ENCODE results near the gene SIRT2.

Gene SIRT2

DNA sequence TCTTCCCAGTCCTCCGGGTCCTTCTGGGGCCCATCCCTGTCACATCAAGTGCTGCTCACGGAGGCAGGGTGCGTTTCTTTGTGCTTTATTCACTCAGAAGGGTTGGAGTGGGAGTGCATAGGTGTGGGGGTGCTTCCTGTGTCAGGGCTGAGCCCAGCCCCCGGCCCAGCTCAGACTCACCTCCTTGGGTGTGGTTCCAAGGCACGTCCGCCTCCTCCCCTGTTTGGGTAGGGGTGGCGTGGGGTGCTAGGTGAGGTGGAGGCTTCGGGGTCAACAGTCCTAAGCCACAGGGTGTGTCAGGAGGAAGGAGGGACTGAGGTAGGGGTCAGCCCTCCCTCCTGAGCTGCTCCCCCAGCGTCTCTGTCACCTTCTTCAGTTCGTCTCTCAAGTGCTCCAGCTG, 9.5 kb upstream of the SIRT2 start:
- TF ChIP-seq POLR2A (IDR thresholded peaks at IDR 0.05; ENCODE audit: extremely low read depth, insufficient read length) (no peak), MYC (IDR thresholded peaks at IDR 0.05; ENCODE audit: low read depth, low read length) (no peak)
- TF ChIP-seq, protein P1, sequence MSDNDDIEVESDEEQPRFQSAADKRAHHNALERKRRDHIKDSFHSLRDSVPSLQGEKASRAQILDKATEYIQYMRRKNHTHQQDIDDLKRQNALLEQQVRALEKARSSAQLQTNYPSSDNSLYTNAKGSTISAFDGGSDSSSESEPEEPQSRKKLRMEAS (IDR thresholded peaks at IDR 0.05; ENCODE audit: low read depth, low read length) = no peak
- TF ChIP-seq, protein P2, sequence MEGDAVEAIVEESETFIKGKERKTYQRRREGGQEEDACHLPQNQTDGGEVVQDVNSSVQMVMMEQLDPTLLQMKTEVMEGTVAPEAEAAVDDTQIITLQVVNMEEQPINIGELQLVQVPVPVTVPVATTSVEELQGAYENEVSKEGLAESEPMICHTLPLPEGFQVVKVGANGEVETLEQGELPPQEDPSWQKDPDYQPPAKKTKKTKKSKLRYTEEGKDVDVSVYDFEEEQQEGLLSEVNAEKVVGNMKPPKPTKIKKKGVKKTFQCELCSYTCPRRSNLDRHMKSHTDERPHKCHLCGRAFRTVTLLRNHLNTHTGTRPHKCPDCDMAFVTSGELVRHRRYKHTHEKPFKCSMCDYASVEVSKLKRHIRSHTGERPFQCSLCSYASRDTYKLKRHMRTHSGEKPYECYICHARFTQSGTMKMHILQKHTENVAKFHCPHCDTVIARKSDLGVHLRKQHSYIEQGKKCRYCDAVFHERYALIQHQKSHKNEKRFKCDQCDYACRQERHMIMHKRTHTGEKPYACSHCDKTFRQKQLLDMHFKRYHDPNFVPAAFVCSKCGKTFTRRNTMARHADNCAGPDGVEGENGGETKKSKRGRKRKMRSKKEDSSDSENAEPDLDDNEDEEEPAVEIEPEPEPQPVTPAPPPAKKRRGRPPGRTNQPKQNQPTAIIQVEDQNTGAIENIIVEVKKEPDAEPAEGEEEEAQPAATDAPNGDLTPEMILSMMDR (IDR thresholded peaks at IDR 0.05; ENCODE audit: low read depth, low read length) = no peak
- no peak overlapping the region for H3K4me3 ChIP-seq (ENCODE audit: low read depth, low read length)
- no peak for DNase-seq (ENCODE audit: low read depth)

DNA sequence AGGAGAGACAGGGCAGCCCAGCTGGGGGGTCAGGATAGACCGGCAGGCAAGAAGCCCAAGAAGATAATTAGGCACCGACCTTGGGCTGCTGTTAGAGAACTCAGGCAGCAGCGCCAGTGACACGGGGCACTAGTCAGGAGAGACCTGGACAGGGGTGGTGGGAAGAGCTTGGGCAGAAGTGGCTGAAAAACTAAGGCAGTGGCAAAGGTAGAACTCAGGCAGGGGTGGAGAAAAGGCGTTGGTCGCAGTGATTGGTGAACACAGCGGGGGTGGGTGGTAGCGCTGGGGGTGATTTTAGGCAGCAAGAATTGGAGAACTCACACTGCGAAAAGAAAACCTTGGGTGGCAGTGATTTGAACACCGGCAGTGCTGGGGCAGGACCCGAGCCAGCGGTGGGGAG, 8.3 kb upstream of the SIRT2 start:
- TF ChIP-seq POLR2A (IDR thresholded peaks at IDR 0.05; ENCODE audit: extremely low read depth, insufficient read length) = no peak
- no peak for TF ChIP-seq MYC (IDR thresholded peaks at IDR 0.05; ENCODE audit: low read depth, low read length)
- H3K4me3 ChIP-seq (ENCODE audit: low read depth, low read length) = no peak overlapping the region
- no peak for DNase-seq (ENCODE audit: low read depth)

DNA sequence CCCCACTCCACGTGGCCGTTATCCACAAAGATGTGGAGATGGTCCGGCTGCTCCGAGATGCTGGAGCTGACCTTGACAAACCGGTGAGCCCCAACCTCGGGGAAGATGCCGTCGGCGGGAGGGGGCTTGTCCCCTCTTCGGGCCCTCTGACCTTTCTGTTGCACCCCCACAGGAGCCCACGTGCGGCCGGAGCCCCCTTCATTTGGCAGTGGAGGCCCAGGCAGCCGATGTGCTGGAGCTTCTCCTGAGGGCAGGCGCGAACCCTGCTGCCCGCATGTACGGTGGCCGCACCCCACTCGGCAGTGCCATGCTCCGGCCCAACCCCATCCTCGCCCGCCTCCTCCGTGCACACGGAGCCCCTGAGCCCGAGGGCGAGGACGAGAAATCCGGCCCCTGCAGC, 7.8 kb upstream of the SIRT2 start:
- TF ChIP-seq, protein P1 (IDR thresholded peaks at IDR 0.05; ENCODE audit: low read depth, low read length) = no peak
- TF ChIP-seq MYC (IDR thresholded peaks at IDR 0.05; ENCODE audit: low read depth, low read length) (no peak), POLR2A (IDR thresholded peaks at IDR 0.05; ENCODE audit: extremely low read depth, insufficient read length) (no peak)
- TF ChIP-seq, protein P2 (IDR thresholded peaks at IDR 0.05; ENCODE audit: low read depth, low read length) = no peak

DNA sequence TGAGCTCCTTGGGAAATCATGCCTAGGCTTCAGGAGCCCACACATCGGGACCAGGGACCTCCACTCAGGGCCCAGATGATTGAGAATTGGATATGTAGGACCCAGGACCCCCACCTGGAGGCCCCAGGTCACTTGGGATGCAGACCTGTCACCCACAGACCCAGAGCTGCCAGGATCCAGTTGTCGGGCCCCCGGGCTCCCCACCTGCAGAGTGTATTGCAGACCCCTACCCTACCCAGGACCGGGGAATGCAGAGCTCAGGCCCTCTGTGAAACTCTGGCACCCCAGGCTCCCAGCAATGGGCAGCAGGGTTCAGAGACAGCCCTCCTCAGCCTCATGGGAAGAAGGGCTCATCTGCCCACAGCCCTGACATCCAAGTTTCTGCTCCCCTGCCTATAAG, 6.2 kb upstream of the SIRT2 start:
- no peak for DNase-seq (ENCODE audit: low read depth)
- no peak overlapping the region for H3K4me3 ChIP-seq (ENCODE audit: low read depth, low read length)
- TF ChIP-seq, protein P1 (IDR thresholded peaks at IDR 0.05; ENCODE audit: low read depth, low read length) = no peak
- no peak for TF ChIP-seq MYC (IDR thresholded peaks at IDR 0.05; ENCODE audit: low read depth, low read length)
- no peak for TF ChIP-seq POLR2A (IDR thresholded peaks at IDR 0.05; ENCODE audit: extremely low read depth, insufficient read length)
- TF ChIP-seq, protein P2 (IDR thresholded peaks at IDR 0.05; ENCODE audit: low read depth, low read length) = no peak

More for the DNA sequence above, 7.8 kb upstream of the SIRT2 start:
- DNase-seq (ENCODE audit: low read depth) = no peak
- no peak overlapping the region for H3K4me3 ChIP-seq (ENCODE audit: low read depth, low read length)

DNA sequence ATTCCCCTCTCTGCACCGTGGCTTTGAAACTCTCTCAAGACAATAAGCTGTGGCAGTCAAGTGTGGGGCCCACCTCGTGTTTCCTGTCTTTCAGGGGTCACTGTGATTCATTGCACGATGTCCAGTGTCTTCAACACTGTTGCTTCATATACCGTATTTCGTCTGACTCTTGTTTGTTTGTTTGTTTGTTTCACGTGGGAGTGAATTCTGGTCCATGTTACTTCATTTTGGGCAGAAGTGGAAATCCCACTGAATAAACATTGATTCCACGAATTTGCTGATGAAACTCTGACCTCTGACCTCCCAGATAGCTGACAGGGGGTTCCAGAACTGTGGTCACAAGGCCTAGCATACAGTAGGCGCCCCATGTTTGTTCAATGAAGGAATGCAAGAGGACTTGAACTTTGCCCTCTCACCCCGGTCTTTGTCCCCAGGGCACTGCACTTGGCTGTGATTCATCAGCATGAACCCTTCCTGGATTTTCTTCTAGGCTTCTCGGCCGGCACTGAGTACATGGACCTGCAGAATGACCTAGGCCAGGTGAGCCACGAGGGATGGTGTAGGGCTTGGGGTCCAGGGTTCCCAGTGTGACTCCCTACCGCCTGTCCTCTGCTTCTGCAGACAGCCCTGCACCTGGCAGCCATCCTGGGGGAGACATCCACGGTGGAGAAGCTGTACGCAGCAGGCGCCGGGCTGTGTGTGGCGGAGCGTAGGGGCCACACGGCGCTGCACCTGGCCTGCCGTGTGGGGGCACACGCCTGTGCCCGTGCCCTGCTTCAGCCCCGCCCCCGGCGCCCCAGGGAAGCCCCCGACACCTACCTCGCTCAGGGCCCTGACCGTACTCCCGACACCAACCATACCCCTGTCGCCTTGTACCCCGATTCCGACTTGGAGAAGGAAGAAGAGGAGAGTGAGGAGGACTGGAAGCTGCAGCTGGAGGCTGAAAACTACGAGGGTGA, 5.4 kb upstream of the SIRT2 start:
- TF ChIP-seq POLR2A (IDR thresholded peaks at IDR 0.05; ENCODE audit: extremely low read depth, insufficient read length) (no peak), MYC (IDR thresholded peaks at IDR 0.05; ENCODE audit: low read depth, low read length) (no peak)
- TF ChIP-seq, protein P2 (IDR thresholded peaks at IDR 0.05; ENCODE audit: low read depth, low read length) = no peak
- TF ChIP-seq, protein P1 (IDR thresholded peaks at IDR 0.05; ENCODE audit: low read depth, low read length) = no peak
- no peak overlapping the region for H3K4me3 ChIP-seq (ENCODE audit: low read depth, low read length)
- DNase-seq (ENCODE audit: low read depth) = no peak

DNA sequence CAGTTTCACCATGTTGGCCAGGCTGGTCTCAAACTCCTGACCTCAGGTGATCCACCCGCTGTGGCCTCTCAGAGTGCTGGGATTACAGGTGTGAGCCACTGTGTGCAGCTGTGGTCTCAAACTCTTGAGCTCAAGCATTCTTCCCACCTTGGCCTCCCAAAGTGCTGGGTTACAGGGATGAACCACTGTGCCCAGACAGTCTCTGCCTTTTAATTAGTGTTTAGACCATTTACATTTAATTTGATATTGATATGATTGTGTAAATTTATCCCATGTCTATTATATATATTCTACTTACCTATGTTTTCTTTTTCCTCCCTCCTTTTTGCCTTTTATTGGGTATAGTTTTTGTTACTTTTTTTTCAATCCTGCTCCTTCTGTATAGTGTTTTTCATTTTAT, 2.3 kb upstream of the SIRT2 start:
- TF ChIP-seq POLR2A (IDR thresholded peaks at IDR 0.05; ENCODE audit: extremely low read depth, insufficient read length) (no peak), MYC (IDR thresholded peaks at IDR 0.05; ENCODE audit: low read depth, low read length) (no peak)
- TF ChIP-seq, protein P1 (IDR thresholded peaks at IDR 0.05; ENCODE audit: low read depth, low read length) = no peak
- TF ChIP-seq, protein P2 (IDR thresholded peaks at IDR 0.05; ENCODE audit: low read depth, low read length) = no peak
- DNase-seq (ENCODE audit: low read depth) = no peak
- no peak overlapping the region for H3K4me3 ChIP-seq (ENCODE audit: low read depth, low read length)

Measured in NB4 (cell line).